GM12878 (cell line): ENCODE data around the gene IDI1. TPM values are rescaled to one million over a fixed set of nuclear protein-coding genes. Genes with fewer than 3 reads are reported as not detected.

Source experiments
- BMI1 ChIP-seq: fragments of 450-650 bp; IDR thresholded peaks from 2 replicates; pipeline ENCODE4 v1.6.1; 2016; ENCODE audit warnings: mild to moderate bottlenecking, moderate library complexity, borderline replicate concordance
- CBX5 ChIP-seq: sonication (generic); IDR thresholded peaks from 2 replicates; pipeline ENCODE4 v1.6.1; 2016; ENCODE audit warnings: low read depth, moderate library complexity, mild to moderate bottlenecking, inconsistent platforms
- CREB1 ChIP-seq: IDR thresholded peaks from 2 replicates; pipeline ENCODE4 v1.6.1; 2012; ENCODE audit warnings: low read depth, mild to moderate bottlenecking, inconsistent platforms
- CREM ChIP-seq: IDR thresholded peaks from 2 replicates; pipeline ENCODE4 v1.6.1; 2014; ENCODE audit warnings: antibody characterized with exemption, low read depth
- EED ChIP-seq: sonication (generic); IDR thresholded peaks from 2 replicates; pipeline ENCODE4 v1.6.1; 2016; ENCODE audit warnings: antibody characterized with exemption, low read depth
- IRF3 ChIP-seq: fragments of 450-650 bp; IDR thresholded peaks from 2 replicates; pipeline ENCODE4 v1.6.1; 2014; ENCODE audit warnings: mild to moderate bottlenecking
- IRF4 ChIP-seq: IDR thresholded peaks from 2 replicates; pipeline ENCODE4 v1.6.1; 2011; ENCODE audit warnings: low read depth, low read length
- KAT2A ChIP-seq: conservative IDR thresholded peaks from 2 replicates; pipeline ENCODE4 v1.6.1; 2011; ENCODE audit warnings: low read depth, low read length; ENCODE audit not compliant: control insufficient read depth
- LARP7 ChIP-seq: fragments of 450-650 bp; IDR thresholded peaks from 2 replicates; pipeline ENCODE4 v1.6.1; 2017; ENCODE audit warnings: mild to moderate bottlenecking
- MAX ChIP-seq: IDR thresholded peaks from 2 replicates; pipeline ENCODE4 v1.6.1; 2012; ENCODE audit warnings: low read depth, low read length, improper control_type of control experiment
- MEF2A ChIP-seq: IDR thresholded peaks from 2 replicates; pipeline ENCODE4 v1.6.1; 2011; ENCODE audit warnings: low read depth, mild to moderate bottlenecking, low read length, moderate library complexity; ENCODE audit not compliant: insufficient read depth
- MTA3 ChIP-seq: IDR thresholded peaks from 2 replicates; pipeline ENCODE4 v1.6.1; 2012; ENCODE audit warnings: low read length, inconsistent platforms, borderline replicate concordance
- MXI1 ChIP-seq: fragments of 150-350 bp; IDR thresholded peaks from 2 replicates; pipeline ENCODE4 v1.6.1; 2011; ENCODE audit warnings: low read depth, mild to moderate bottlenecking, inconsistent platforms, low read length, improper control_type of control experiment
- MYB ChIP-seq: fragments of 150-350 bp; IDR thresholded peaks from 2 replicates; pipeline ENCODE4 v1.6.1; 2014; ENCODE audit warnings: mild to moderate bottlenecking, low read depth, low read length, borderline replicate concordance
- NFXL1 ChIP-seq: fragments of 450-650 bp; IDR thresholded peaks from 2 replicates; pipeline ENCODE4 v1.6.1; 2017; ENCODE audit warnings: antibody characterized with exemption, mild to moderate bottlenecking, borderline replicate concordance
- NKRF ChIP-seq: fragments of 450-650 bp; conservative IDR thresholded peaks from 2 replicates; pipeline ENCODE4 v1.6.1; 2017; ENCODE audit warnings: mild to moderate bottlenecking, moderate library complexity
- NR2C1 ChIP-seq: fragments of 450-650 bp; IDR thresholded peaks from 2 replicates; pipeline ENCODE4 v1.6.1; 2017; ENCODE audit warnings: antibody characterized with exemption, mild to moderate bottlenecking, moderate library complexity
- PAX8 ChIP-seq: fragments of 450-650 bp; IDR thresholded peaks from 2 replicates; pipeline ENCODE4 v1.6.1; 2017; ENCODE audit warnings: mild to moderate bottlenecking, moderate library complexity
- PKNOX1 ChIP-seq: fragments of 450-650 bp; IDR thresholded peaks from 2 replicates; pipeline ENCODE4 v1.6.1; 2016; ENCODE audit warnings: mild to moderate bottlenecking
- POLR2A ChIP-seq: IDR thresholded peaks from 2 replicates; pipeline ENCODE4 v1.6.1; 2011; ENCODE audit warnings: low read depth, mild to moderate bottlenecking, low read length
- POLR2AphosphoS2 ChIP-seq: IDR thresholded peaks from 2 replicates; pipeline ENCODE4 v1.6.1; 2011; ENCODE audit warnings: low read depth, mild to moderate bottlenecking, low read length, improper control_type of control experiment, moderate library complexity
- POU2F2 ChIP-seq: IDR thresholded peaks from 3 replicates; pipeline ENCODE4 v1.6.1; 2011; ENCODE audit warnings: low read depth, mild to moderate bottlenecking, low read length, borderline replicate concordance
- RAD51 ChIP-seq: fragments of 450-650 bp; IDR thresholded peaks from 2 replicates; pipeline ENCODE4 v1.6.1; 2016; ENCODE audit warnings: moderate library complexity, mild to moderate bottlenecking, inconsistent platforms
- RUNX3 ChIP-seq: IDR thresholded peaks from 2 replicates; pipeline ENCODE4 v1.6.1; 2012; ENCODE audit warnings: low read length, inconsistent platforms
- SMAD1 ChIP-seq: fragments of 450-650 bp; IDR thresholded peaks from 2 replicates; pipeline ENCODE4 v1.6.1; 2018; ENCODE audit warnings: mild to moderate bottlenecking, low read depth; ENCODE audit not compliant: partially characterized antibody
- SMARCA5 ChIP-seq: fragments of 450-650 bp; IDR thresholded peaks from 2 replicates; pipeline ENCODE4 v1.6.1; 2017; ENCODE audit warnings: mild to moderate bottlenecking
- SP1 ChIP-seq: IDR thresholded peaks from one replicate; pipeline ENCODE4 v1.6.1; 2011; ENCODE audit warnings: low read depth, low read length
- ZNF274 ChIP-seq: IDR thresholded peaks from one replicate; pipeline ENCODE4 v1.8.0; 2011; ENCODE audit not compliant: insufficient read length, insufficient read depth
- polyA plus RNA-seq, 11 experiments: library from polyadenylated mRNA; depleted of rRNA in 4 of 11; unstranded in 6 of 11; stranded (reverse) in 5 of 11; fragments of >200 nt; fragmentation: Nextera tagmentation in 4 of 11; fragmentation: Illumina TruSeq in 1 of 11; extraction: Ambion mirVana in 4 of 11; extraction: Trizol in 1 of 11; gene quantifications; 1 replicate in 1 of 11; 2 replicates in 10 of 11; pipeline versions ENCODE4 v1.2.1 to v1.2.3, GENCODE V29; 2011 to 2016; ENCODE audit warnings: inconsistent platforms in 2 of 11, missing spikeins in 2 of 11, low read depth in 1 of 11
- total RNA-seq, 4 experiments: library from RNA; depleted of rRNA in 3 of 4; stranded (reverse); fragments of >200 nt in 3 of 4; fragmentation: Illumina TruSeq in 1 of 4; extraction: Trizol in 1 of 4; gene quantifications; 2 replicates each; pipeline versions ENCODE4 v1.2.1 to v1.2.3, GENCODE V29; 2013 to 2021

IDI1 gene
- total and polyA plus RNA-seq, 10 of the 15 experiments (the other 5 are each of a cell fraction or from before 2014, with no cell fraction given) = 85.5 to 223 (median 157) TPM

GRCh38 chr10:1056326-1057105, 7.6 kb upstream of the IDI1 start, which contains the start of gene WDR37 (continued):
- TF ChIP-seq EED = no peak
- no peak for TF ChIP-seq SP1
- peak; percentile 72 for TF ChIP-seq SMARCA5
- no peak for TF ChIP-seq ZNF274
- TF ChIP-seq IRF3 = no peak
- peak; percentile 90 for TF ChIP-seq LARP7
- no peak for TF ChIP-seq CBX5
- peak; percentile 81 for TF ChIP-seq NKRF
- TF ChIP-seq MXI1 = no peak
- no peak for TF ChIP-seq MYB
- TF ChIP-seq SMAD1 = no peak
- no peak for TF ChIP-seq CREB1
- TF ChIP-seq NR2C1 = peak; percentile 94
- TF ChIP-seq NFXL1 = no peak
- TF ChIP-seq RUNX3 = no peak
- TF ChIP-seq MTA3 = no peak
- TF ChIP-seq PAX8 = no peak
- TF ChIP-seq BMI1 = no peak
- TF ChIP-seq CREM = peak; percentile 61
- TF ChIP-seq POU2F2 = no peak
- TF ChIP-seq POLR2AphosphoS2 = no peak
- no peak for TF ChIP-seq RAD51
- no peak for TF ChIP-seq IRF4
- TF ChIP-seq PKNOX1 = peak; percentile 69
- peak; percentile 92 for TF ChIP-seq POLR2A
- no peak; the same call in 1 of the 2 replicates for TF ChIP-seq MAX
- no peak for TF ChIP-seq MEF2A
- TF ChIP-seq KAT2A = no peak
